Stimulated activated CD4-positive, alpha-beta T cell treated with anti-CD3 and anti-CD28 coated beads, TNF-alpha, amount 100 ng/mL, for 1 hour (primary cell): Measurements from ENCODE around the gene RAB11FIP5.
"Not testable (repeated sequence)": the region's sequence is repeated elsewhere in the genome, so short reads cannot be mapped to it uniquely, and the experiment has no call there.

Experiments used
- DNase-seq, 3 donors: peaks; one replicate each; pipeline ENCODE4 v3.0.0-alpha.2; 2020; ENCODE audit warnings: low read depth in 3 of 3, low spot score in 1 of 3

The RAB11FIP5 gene

GRCh38 chr2:73069855-73070642 lies 42.7 kb downstream of the RAB11FIP5 start:
- no peak for DNase-seq

- no peak for DNase-seq
Measured at GRCh38 chr2:73069041-73069854, 43.5 kb downstream of the RAB11FIP5 start.

- no peak for DNase-seq
Measured at GRCh38 chr2:73068147-73068546, 44.6 kb downstream of the RAB11FIP5 start.

GRCh38 chr2:73067043-73067442 lies 45.7 kb downstream of the RAB11FIP5 start:
- DNase-seq: no peak

GRCh38 chr2:73065070-73065469 lies 47.7 kb downstream of the RAB11FIP5 start:
- not testable (repeated sequence) for DNase-seq

GRCh38 chr2:73063909-73064875 lies 48.6 kb downstream of the RAB11FIP5 start:
- DNase-seq: no peak

GRCh38 chr2:73063472-73063871 lies 49.3 kb downstream of the RAB11FIP5 start:
- DNase-seq: no peak

- no peak for DNase-seq
Measured at GRCh38 chr2:73059106-73059505, 53.6 kb downstream of the RAB11FIP5 start.

GRCh38 chr2:73054980-73055379 lies 57.8 kb downstream of the RAB11FIP5 start:
- DNase-seq: no peak

GRCh38 chr2:73053316-73054114 lies 59.2 kb downstream of the RAB11FIP5 start:
- DNase-seq: no peak

GRCh38 chr2:73050121-73050545 lies 62.6 kb downstream of the RAB11FIP5 start:
- no peak for DNase-seq

- no peak for DNase-seq
Measured at GRCh38 chr2:73043929-73044832, 68.6 kb downstream of the RAB11FIP5 start.

GRCh38 chr2:73043276-73043675 lies 69.5 kb downstream of the RAB11FIP5 start:
- no peak for DNase-seq

- DNase-seq: no peak
Measured at GRCh38 chr2:73037947-73038585, 74.7 kb downstream of the RAB11FIP5 start.

GRCh38 chr2:73036766-73037165 lies 76.0 kb downstream of the RAB11FIP5 start:
- DNase-seq: no peak

GRCh38 chr2:73035899-73036711 lies 76.6 kb downstream of the RAB11FIP5 start:
- DNase-seq: no peak

GRCh38 chr2:73034661-73035375 lies 77.9 kb downstream of the RAB11FIP5 start:
- no peak for DNase-seq
